ENCODE data around the gene OBSCN. TPM values are rescaled to one million over a fixed set of nuclear protein-coding genes. Genes with fewer than 3 reads are reported as not detected.

The OBSCN gene
- total RNA-seq, 1 donor from 2014 or later, result 1.5 TPM

DNA sequence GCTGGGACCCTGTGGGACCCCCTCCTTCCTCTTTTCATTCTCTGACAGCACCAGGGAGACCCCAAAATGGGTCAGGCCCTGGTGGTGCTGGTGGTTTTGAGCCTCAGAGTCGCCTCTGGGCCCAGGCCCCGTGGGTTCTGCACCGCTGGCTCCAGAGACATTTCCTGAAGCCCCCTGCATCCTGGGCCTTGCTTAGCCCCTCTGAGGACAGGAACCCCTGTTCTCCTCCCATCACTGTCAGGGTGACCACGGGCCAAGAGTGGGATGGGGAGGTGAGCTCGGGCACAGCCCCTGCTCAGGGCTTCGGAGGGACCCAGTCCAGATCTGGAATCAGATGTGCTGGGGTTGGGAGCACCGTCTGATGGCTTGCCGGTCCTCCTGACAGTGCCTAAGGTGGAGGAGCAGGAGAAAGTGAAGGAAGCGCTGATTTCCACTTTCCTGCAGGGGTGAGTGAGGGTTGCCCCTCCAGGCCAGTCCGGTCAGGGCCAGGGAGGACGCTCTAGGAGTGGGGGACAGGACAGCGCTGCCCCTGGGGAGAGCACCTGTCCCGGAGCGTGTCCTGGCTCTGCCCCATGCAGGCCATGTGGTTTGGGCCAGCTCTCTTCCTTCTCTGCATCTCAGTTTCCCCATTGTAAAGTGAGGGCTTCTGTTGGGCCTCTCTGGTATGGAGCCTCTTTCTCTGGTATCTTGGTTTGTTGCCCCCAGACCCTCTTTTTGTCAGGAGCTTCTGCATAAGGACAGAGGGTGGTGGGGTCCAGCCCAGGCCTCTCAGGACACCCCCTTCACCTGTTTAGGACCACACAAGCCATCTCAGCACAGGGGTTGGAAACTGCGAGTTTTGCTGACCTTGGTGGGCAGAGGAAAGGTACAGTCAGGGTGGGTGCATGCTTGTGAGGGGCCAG lies 127.8 kb downstream of the OBSCN start:
- no peak for DNase-seq (ENCODE audit: extremely low read depth, low read depth, low spot score)

- no peak for DNase-seq (ENCODE audit: extremely low read depth, low read depth, low spot score)
Observed at GRCh38 chr1:228336308-228337030, 128.6 kb downstream of the OBSCN start.

DNA sequence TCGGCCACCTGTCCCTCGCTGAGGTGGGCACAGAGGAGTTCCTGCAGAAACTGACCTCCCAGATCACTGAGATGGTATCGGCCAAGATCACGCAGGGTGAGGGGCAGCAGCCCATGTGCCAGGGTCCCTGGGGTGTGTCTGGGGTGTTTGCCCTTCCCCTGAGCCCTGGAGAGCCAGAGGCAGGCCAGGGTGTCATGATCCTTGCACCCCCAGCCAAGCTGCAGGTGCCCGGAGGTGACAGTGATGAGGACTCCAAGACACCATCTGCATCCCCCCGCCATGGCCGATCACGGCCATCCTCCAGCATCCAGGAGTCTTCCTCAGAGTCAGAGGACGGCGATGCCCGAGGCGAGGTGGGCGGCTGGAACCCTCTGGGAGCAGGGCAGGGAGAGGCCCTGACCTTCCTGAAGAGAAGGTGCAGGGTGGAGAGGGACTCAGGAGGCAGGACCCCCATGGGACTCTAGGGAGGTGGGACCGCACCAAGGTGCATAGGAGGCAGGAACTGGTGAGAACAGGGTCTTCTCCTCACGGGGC lies 129.3 kb downstream of the OBSCN start:
- no peak for DNase-seq (ENCODE audit: extremely low read depth, low read depth, low spot score)

DNA sequence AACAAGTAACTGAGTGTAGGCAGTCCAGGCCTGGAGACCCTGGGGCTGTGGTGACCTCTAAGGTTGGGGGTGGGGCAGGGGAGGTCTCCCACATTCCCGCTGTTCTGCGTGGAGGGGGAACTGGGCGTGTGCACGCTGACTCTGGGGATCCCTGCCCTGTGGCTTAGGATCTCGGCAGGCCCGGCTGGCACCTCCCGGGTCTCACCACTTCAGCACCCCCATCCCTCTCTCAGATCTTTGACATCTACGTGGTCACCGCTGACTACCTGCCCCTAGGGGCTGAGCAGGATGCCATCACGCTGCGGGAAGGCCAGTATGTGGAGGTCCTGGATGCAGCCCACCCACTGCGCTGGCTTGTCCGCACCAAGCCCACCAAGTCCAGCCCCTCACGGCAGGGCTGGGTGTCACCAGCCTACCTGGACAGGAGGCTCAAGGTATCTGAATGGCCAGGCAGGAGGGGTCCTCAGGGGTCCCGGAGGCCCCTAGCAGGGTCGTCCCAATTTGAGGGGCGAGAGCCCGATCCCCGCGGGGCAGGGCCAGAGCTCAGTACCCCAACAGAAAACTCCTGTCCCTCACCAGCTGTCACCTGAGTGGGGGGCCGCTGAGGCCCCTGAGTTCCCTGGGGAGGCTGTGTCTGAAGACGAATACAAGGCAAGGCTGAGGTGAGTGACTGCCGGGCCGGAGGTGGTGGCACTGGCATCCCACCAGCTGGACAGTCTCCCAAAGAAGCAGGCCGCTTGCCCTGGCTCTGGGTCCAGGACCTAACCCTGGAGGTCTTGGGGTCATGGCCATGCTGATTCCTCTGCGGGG lies 130.1 kb downstream of the OBSCN start:
- no peak for DNase-seq (ENCODE audit: extremely low read depth, low read depth, low spot score)

- DNase-seq (ENCODE audit: extremely low read depth, low read depth, low spot score), result no peak
Observed at GRCh38 chr1:228338521-228339051, 130.7 kb downstream of the OBSCN start.

GRCh38 chr1:228339059-228339704 lies 131.3 kb downstream of the OBSCN start:
- DNase-seq (ENCODE audit: extremely low read depth, low read depth, low spot score), result no peak

- no peak for DNase-seq (ENCODE audit: extremely low read depth, low read depth, low spot score)
Observed at GRCh38 chr1:228339766-228340685, 132.2 kb downstream of the OBSCN start.

- no peak for DNase-seq (ENCODE audit: extremely low read depth, low read depth, low spot score)
Observed at GRCh38 chr1:228340686-228341449, 133.0 kb downstream of the OBSCN start.

DNA sequence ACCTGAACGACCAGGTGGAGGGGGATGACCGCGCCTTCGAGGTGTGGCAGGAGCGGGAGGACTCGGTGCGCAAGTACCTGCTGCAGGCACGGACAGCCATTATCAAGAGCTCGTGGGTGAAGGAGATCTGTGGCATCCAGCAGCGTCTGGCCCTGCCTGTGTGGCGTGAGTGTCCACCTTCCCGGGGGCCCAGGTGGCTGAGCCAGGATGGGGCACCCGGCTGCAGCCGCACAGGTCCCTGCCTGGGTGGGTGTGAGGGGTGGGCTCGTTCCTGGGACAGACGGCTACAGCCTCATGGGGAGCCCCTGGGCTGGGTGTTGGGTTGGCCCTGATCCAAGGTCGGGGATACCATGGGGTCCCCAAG lies 133.6 kb downstream of the OBSCN start:
- DNase-seq (ENCODE audit: extremely low read depth, low read depth, low spot score), result no peak

- no peak for DNase-seq (ENCODE audit: extremely low read depth, low read depth, low spot score)
Observed at GRCh38 chr1:228341814-228342626, 134.2 kb downstream of the OBSCN start.

- DNase-seq (ENCODE audit: extremely low read depth, low read depth, low spot score), result no peak
Observed at GRCh38 chr1:228342627-228343190, 134.9 kb downstream of the OBSCN start.

DNA sequence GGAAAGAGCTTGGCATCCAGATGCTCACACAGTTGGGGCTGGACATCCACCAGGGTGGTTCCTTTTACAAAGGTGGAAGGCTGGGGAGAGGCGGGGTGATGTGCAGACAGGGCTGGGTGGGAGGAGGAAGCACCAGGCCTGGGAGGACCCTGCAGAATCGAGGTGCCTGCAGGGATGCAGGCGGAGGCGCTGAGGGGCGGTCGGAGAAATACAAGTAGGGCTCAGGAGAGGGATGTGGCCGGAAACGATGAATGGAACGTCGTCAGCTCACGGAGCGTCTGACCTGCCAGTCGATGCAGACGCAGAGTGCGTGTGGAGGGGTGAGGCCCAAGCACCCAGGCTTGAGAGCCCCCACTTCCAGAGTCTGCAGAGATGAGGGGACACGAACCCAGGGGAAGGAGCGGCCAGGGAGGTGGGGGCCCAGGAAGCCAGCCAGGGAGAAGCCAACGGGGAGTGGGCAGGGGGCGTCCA lies 135.4 kb downstream of the OBSCN start:
- no peak for DNase-seq (ENCODE audit: extremely low read depth, low read depth, low spot score)

DNA sequence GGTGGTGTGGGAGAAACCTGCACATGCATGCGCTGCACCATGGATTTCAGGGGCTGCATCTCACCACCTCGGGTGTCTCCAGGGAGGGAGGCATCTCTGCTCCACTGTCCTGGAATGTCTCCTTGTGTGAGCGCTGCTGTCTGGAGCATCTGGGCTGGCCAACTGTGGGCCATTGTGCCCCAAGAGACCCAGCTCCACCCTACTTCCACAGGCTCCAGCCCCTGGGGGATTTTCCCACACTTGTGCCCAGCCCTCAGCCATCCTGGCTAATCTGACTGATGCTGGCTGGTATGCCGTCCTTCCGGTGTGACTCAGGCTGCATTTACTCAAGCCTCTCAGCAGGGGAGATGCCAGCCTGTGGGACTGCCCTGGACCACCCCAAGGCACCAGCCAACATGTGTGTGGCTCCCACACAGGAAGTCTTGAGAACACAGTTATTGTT lies 136.8 kb downstream of the OBSCN start:
- DNase-seq (ENCODE audit: extremely low read depth, low read depth, low spot score), result no peak

- no peak for DNase-seq (ENCODE audit: extremely low read depth, low read depth, low spot score)
Observed at GRCh38 chr1:228345201-228345930, 137.5 kb downstream of the OBSCN start.

GRCh38 chr1:228346731-228347130 lies 138.9 kb downstream of the OBSCN start:
- no peak for DNase-seq (ENCODE audit: extremely low read depth, low read depth, low spot score)

DNA sequence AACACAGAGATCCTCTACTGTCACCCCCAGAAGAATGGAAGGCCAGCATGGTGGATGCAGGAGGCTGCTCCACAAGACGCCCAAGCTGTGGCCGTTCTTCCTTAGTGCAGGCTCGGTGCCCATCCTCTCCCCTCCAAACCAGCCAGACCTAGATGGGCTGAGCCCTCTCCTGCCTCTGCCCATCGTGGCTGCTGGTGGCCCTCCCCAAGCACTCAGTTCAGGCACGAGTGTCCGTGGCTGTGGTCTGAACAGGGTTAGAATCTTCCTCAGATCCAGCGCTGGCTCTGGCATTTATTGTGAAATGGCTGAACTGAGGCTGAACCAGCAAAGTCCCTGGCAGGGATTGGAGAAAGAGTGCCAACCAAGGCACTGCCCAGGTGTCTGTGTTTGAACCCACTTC lies 139.3 kb downstream of the OBSCN start:
- no peak for DNase-seq (ENCODE audit: extremely low read depth, low read depth, low spot score)

All from glomerular endothelial cell (primary cell).